MM.1S (cell line): ENCODE results near the gene INSR.
A peak's percentile ranks its signal among the peaks of the same experiment; 100 is the strongest.

Experiments used
- DNase-seq: peaks from one replicate; pipeline ENCODE4 v3.0.0-alpha.2; 2015
- H2AFZ ChIP-seq: fragments of 300-600 bp; sonication (generic); 2 replicates; pipeline ENCODE4 v1.6.0; 2016; ENCODE audit warnings: antibody characterized with exemption, low read length
- H3F3A ChIP-seq: fragments of 300-600 bp; sonication (generic); 2 replicates; pipeline ENCODE4 v1.6.1; 2016; ENCODE audit warnings: mild to moderate bottlenecking, antibody characterized with exemption, low read length, moderate library complexity, mixed read lengths; ENCODE audit not compliant: insufficient read depth
- H3K27ac ChIP-seq: fragments of 300-600 bp; sonication (generic); 2 replicates; pipeline ENCODE4 v1.5.1; 2016; ENCODE audit warnings: mild to moderate bottlenecking, low read length
- H3K27me3 ChIP-seq: fragments of 300-600 bp; sonication (generic); replicated peaks from 2 replicates; pipeline ENCODE4 v1.6.0; 2016; ENCODE audit warnings: low read length; ENCODE audit not compliant: insufficient read depth
- H3K36me3 ChIP-seq: fragments of 300-600 bp; sonication (generic); replicated peaks from 2 replicates; pipeline ENCODE4 v1.6.1; 2016; ENCODE audit warnings: mild to moderate bottlenecking, low read length, mixed read lengths; ENCODE audit not compliant: insufficient read depth
- H3K4me1 ChIP-seq: fragments of 300-600 bp; sonication (generic); 2 replicates; pipeline ENCODE4 v1.6.1; 2016; ENCODE audit warnings: low read length, mixed read lengths
- H3K4me2 ChIP-seq: fragments of 300-600 bp; sonication (generic); 2 replicates; pipeline ENCODE4 v1.6.0; 2016; ENCODE audit warnings: low read depth, low read length
- H3K4me3 ChIP-seq: fragments of 300-600 bp; sonication (generic); 2 replicates; pipeline ENCODE4 v1.5.1; 2016; ENCODE audit warnings: low read length, mixed read lengths
- H3K79me2 ChIP-seq: fragments of 300-600 bp; sonication (generic); 2 replicates; pipeline ENCODE4 v1.6.1; 2016; ENCODE audit warnings: mixed run types, low read length, mixed read lengths
- H3K9ac ChIP-seq: fragments of 300-600 bp; sonication (generic); 2 replicates; pipeline ENCODE4 v1.6.1; 2016; ENCODE audit warnings: low read length, mixed read lengths
- H3K9me2 ChIP-seq: fragments of 300-600 bp; sonication (generic); replicated peaks from 2 replicates; pipeline ENCODE4 v1.6.1; 2016; ENCODE audit warnings: mild to moderate bottlenecking, low read length, mixed read lengths; ENCODE audit not compliant: insufficient read depth
- H3K9me3 ChIP-seq: fragments of 300-600 bp; sonication (generic); replicated peaks from 2 replicates; pipeline ENCODE4 v1.6.1; 2016; ENCODE audit warnings: mild to moderate bottlenecking, low read length, mixed read lengths; ENCODE audit not compliant: insufficient read depth
- H4K20me1 ChIP-seq: fragments of 300-600 bp; sonication (generic); 2 replicates; pipeline ENCODE4 v1.6.1; 2016; ENCODE audit warnings: mild to moderate bottlenecking, low read length, moderate library complexity, mixed read lengths; ENCODE audit not compliant: insufficient read depth
- CTCF ChIP-seq: fragments of 300-600 bp; sonication (generic); IDR thresholded peaks from 2 replicates; pipeline ENCODE4 v1.5.1; 2016; ENCODE audit warnings: antibody characterized with exemption, low read length, mixed read lengths
- EZH2 ChIP-seq: fragments of 300-600 bp; sonication (generic); optimal IDR thresholded peaks from 2 replicates; pipeline ENCODE3; 2017; ENCODE audit warnings: low read depth, mild to moderate bottlenecking, antibody characterized with exemption, low read length, mixed read lengths
- EZH2phosphoT487 ChIP-seq: fragments of 300-600 bp; sonication (generic); IDR thresholded peaks from 2 replicates; pipeline ENCODE4 v1.6.1; 2018; ENCODE audit warnings: antibody characterized with exemption, low read length

The INSR gene

GRCh38 chr19:7292352-7292949 lies 1.8 kb downstream of the INSR start:
- peaks cover 62% of the 10 kb centered on the region for H3K79me2 ChIP-seq

GRCh38 chr19:7288977-7289376 lies 5.2 kb downstream of the INSR start:
- TF ChIP-seq CTCF: no peak
- TF ChIP-seq EZH2: no peak
- TF ChIP-seq EZH2phosphoT487: no peak
- Histone ChIP-seq H2AFZ (no peak overlapping the region), H3F3A (peaks cover 6% of the 10 kb centered on the region; the same call in 1 of the 2 replicates), H3K27ac (no peak overlapping the region), H3K4me2 (no peak overlapping the region), H3K27me3 (no peaks in the 10 kb centered on the region), H3K9me2 (no peaks in the 10 kb centered on the region), H3K4me3 (no peak overlapping the region), H3K79me2 (peaks cover 88% of the 10 kb centered on the region), H3K9me3 (no peaks in the 10 kb centered on the region), H4K20me1 (peaks cover 7% of the 10 kb centered on the region; the same call in 1 of the 2 replicates), H3K36me3 (no peaks in the 10 kb centered on the region), H3K4me1 (peaks cover 12% of the 10 kb centered on the region), H3K9ac (no peak overlapping the region)
- no peak for DNase-seq

More at GRCh38 chr19:7292352-7292949, 1.8 kb downstream of the INSR start:
- Histone ChIP-seq H3K9me2 (no peaks in the 10 kb centered on the region), H2AFZ (no peak overlapping the region), H3K9me3 (no peaks in the 10 kb centered on the region), H3F3A (peaks cover 14% of the 10 kb centered on the region; the same call in 1 of the 2 replicates), H3K4me2 (peak overlapping the region; percentile 64), H3K27ac (no peak overlapping the region), H3K36me3 (no peaks in the 10 kb centered on the region), H3K4me3 (peak overlapping the region; percentile 63; the same call in 1 of the 2 replicates), H3K9ac (no peak overlapping the region), H4K20me1 (peaks cover 4% of the 10 kb centered on the region; the same call in 1 of the 2 replicates), H3K27me3 (no peaks in the 10 kb centered on the region), H3K4me1 (peaks cover 19% of the 10 kb centered on the region)
- TF ChIP-seq EZH2: no peak
- TF ChIP-seq EZH2phosphoT487: no peak
- TF ChIP-seq CTCF: no peak
- DNase-seq: no peak

- Histone ChIP-seq H3K9me2 (no peaks in the 10 kb centered on the region), H3K27ac (no peak overlapping the region), H3K79me2 (peaks cover 83% of the 10 kb centered on the region), H3K36me3 (no peaks in the 10 kb centered on the region), H3K4me2 (no peak overlapping the region), H3K27me3 (no peaks in the 10 kb centered on the region), H3F3A (peaks cover 6% of the 10 kb centered on the region; the same call in 1 of the 2 replicates), H3K4me3 (no peak overlapping the region), H3K4me1 (peaks cover 12% of the 10 kb centered on the region), H3K9ac (no peak overlapping the region), H3K9me3 (no peaks in the 10 kb centered on the region), H2AFZ (no peak overlapping the region), H4K20me1 (peaks cover 7% of the 10 kb centered on the region; the same call in 1 of the 2 replicates)
- TF ChIP-seq EZH2 (no peak), CTCF (no peak), EZH2phosphoT487 (no peak)
- DNase-seq: no peak
Measured at GRCh38 chr19:7288131-7288530, 6.1 kb downstream of the INSR start.
